Measurements from ENCODE around the gene GSG1L.

GRCh38 chr16:27820646-27821345, 242.7 kb downstream of the GSG1L start:
- no peak for TF ChIP-seq CTCF (IDR thresholded peaks at IDR 0.05)
- TF ChIP-seq POLR2A (IDR thresholded peaks at IDR 0.05) = no peak

Measured in adrenal gland (tissue), 5 donors.